Activated T-cell treated with anti-CD3 and anti-CD28 coated beads for 4 hours (primary cell): ENCODE results near the gene AGA.

Experiments used
- DNase-seq: peaks from one replicate; pipeline ENCODE4 v3.0.0-alpha.2; 2020

The AGA gene

DNA sequence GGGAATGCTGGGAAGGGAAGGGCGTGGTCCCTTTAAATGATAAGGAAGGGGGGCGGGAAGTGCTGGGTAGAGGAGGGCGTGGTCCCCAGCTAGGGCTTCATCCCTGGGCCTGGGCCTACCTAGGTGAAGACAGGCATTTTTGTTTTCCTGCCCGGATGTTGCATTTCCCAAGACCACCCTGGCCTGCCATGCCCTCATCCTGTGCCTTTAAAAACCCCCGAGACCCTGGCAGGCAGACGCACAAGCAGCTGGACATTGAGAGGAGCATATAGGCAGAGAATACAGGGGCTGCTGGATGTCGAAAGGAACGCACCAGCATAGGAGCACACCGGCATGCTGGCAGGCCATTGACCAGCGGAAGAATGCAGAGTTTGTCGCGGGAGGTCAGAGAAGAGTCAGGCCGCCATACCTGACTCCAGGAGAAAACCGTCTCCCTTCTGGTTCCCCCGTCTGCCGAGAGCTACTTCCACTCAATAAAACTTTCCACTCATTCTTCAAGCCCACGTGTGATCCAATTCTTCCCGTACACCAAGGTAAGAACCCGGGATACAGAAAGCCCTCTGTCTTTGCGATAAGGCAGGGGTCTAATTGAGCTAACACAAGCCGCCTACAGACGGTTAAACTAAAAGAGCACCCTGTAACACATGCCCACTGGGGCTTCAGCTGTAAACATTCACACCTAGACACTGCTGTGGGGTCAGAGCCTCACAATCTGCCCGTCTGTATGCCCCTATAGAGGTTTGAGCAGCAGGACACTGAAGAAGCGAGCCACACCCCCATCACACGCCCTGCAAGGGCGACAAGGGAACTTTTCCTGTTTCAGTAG, 2.9 kb upstream of the AGA start:
- DNase-seq: no peak

DNA sequence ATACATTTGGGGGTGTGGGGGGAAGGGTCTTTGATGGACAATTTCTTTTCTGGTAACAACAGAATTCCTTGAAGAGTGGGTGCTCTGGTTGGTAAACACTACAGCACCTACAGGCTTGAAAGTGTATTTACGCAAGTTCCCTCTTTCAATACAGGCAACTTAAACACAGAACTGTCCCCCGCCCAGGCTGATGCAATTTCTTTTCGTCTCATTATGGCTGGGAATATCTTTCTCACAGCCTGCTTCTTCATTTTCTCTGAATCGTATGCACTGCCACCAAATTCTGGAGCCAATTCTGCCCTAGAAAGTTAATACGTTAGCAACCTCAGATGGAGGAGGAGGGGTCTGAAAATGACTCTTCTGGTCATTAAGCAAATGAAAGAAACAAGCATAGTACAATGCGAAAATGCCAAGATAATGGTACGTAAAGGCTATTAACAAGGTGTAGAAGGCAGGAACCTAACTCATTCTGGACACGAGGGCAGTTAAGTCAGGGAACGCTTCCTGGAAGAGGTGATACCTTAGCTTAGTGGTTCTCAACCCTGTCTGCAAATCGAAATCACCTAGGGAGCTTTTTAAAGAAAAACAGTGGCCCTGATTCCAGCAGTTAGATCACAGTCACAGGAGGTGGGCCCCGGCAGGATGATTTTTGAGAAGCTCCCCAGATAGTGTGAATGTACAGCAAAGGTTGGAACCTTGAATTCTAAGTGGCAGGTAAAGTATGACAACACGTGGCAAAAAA, 1.0 kb downstream of the AGA start:
- no peak for DNase-seq

DNA sequence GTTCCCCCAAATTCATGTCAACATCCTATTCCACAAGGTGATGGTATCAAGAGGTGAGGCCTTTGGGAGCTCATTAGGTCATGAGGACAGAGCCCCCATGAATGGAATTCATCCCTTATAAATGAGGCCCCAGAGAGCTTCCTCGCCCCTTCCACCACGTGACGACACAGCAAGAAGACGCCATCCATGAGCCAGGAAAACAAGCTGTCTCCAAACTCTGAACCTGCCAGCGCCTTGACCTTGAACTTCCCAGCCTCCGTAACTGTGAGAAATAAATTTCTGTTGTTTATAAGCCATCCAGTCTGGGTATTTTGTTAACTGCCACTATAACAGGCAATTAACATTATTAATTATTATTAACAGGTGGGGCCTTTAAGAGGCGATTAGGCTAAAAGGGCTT, 5.8 kb downstream of the AGA start:
- DNase-seq: no peak

DNA sequence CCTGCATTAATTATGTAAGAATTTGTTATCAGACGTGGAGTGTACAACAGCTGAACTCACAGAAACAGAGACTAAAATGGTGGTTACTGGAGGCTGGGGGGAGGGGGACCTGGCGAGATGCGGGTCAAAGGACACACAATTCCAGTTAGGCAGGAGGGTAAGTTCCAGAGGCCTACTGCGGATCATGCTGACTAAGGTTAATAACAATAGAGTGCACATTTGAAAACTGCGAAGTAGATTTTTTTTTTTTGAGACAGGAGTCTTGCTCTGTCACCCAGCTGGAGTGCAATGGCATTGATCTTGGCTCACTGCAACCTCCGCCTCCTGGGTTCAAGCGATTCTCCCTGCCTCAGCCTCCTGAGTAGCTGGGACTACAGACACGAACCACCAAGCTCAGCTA, 7.6 kb downstream of the AGA start:
- DNase-seq: no peak

DNA sequence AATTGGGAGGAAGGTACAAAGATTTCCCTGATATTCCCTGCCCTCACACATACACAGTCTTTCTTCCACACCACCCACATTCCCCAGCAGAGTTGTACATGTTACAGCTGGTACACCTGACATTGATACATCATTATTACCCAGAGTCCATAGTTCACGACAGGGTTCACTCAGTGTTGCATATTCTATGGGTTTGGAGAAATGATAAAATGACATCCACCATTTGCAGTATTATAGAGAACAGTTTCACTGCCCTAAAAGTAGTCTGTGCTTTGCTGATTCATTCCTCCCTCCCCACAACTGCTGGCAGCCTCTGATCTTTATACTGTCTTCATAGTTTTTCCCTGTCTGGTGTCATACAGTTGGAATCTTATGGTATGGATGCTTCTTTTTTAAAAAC, 15.0 kb downstream of the AGA start:
- no peak for DNase-seq

DNA sequence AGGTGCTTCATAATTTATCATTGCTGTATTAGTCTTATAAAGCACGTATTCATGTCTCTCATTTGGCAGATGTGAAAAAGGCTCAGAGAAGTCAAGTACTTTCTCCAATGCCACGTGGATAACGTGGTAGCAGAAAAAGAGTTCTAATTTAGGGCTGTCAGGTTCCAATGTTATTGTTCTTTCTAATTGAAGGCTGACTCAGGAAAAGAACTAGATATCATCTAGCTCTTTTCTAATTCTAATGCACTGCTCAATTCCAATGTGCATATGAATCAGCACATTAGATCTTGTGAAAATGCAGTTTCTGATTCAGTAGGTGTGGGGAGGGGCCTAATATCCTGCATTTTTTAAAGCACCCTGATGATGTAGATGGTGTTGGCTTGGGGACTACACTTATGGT, 22.8 kb downstream of the AGA start:
- no peak for DNase-seq

DNA sequence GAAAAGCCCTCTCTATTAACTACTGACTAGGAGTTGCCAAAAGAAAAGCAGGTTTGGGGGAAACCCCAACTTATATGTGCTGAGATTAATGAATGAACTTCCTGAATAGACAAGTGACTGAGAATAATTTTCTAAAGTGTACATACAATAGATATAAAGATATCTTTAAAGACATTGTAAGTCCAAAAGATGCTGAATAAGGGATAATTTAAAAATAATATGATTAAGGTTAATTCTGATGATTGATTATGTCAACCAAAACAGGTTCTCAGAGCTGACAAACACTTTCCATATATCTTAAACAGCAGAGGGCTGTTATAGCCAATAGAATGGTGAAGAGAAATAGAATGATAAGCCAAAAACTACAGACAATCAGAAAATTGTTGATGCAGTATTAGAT, 28.6 kb downstream of the AGA start:
- DNase-seq: no peak

DNA sequence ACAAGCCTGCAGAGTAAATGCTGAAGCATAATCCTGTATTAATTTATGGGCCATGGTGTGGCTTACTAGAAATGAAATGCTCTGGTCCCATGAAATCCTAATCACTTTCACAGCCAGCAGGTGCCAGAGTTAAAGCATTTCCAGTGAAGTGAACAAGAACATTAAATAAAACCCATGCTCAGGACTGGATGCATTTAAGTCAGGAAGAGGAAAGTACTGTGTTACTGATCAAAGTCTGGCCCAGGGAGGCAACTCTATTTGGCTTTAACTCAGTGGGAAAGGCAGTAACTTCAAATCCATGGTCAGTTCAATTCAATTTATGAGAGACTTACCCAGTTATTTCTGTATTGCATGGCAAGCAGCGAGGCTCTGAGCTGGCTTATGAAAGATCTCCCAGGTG, 29.2 kb downstream of the AGA start:
- no peak for DNase-seq

DNA sequence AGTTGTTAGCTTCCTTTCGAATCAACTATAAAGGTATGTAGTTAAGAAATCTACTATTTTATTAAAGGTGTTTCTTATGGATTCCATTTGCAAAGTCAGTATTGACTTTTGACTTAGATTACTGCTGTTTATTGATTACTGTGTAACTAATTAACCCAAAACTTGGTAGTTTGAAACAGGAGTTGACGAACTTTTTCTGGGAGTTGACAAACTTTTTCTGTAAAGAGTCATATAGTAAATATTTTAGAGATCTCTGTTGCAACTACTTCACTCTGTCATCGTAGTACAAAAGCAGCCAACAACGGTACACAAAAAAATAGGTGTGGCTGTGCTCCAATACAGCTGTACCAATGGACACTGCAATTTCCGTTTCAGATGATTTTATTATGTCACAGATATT, 30.2 kb downstream of the AGA start:
- no peak for DNase-seq

DNA sequence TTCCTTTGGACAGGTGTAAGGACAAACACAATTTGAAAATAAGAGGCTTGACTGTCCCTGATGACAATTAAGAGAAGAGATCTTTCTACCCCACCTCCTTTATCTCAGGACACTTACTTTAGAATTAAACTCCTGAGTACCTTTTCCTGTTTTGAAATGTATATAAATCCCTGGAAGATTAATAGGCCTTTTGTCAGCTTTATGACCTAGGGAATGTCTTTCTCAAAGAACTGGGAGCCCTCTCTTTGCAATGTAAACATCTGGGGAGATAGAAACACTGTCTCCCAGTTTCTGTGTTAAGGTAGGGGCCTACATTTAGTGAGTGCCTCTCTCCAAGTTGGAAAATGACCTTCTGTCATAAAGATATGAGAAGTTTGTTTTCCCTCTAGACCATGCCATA, 31.7 kb downstream of the AGA start:
- no peak for DNase-seq

DNA sequence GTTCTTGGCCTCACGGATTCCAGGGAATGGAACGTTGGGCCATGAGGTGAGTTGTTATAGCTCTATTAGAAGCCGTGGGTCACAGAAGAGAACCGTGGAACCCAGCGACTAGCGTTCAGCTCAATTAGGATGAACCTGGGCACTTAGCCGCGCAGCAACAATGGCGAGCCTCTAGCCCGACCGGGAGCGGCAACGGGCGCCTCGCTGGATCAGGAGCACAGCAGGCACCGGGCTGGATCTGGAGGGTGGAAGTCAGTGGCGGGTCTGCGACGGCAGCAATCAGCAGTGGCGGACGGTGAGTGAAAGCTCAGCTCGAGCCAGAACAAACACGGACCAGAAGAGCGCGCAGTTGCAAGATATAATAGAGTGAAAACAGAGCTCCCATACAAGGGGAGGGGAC, 34.2 kb downstream of the AGA start:
- no peak for DNase-seq

DNA sequence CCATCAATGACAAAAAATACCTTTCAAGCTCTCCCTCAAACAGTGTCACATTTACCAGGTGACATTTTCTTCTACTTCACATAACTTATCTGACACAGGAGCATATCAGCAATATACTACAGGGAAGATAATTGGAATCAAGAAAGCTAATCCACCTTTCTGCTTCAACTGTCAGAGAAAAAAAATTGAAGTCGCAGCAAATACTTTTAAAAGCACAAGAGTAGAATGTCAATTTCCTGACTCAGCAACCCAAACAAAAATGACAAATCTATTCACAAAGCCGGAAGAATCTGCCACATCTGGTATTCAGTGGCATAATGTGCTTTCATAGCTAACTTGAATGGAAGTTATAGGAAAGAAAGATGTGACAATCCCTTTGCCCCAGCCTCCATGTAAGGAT, 36.7 kb downstream of the AGA start:
- DNase-seq: no peak

DNA sequence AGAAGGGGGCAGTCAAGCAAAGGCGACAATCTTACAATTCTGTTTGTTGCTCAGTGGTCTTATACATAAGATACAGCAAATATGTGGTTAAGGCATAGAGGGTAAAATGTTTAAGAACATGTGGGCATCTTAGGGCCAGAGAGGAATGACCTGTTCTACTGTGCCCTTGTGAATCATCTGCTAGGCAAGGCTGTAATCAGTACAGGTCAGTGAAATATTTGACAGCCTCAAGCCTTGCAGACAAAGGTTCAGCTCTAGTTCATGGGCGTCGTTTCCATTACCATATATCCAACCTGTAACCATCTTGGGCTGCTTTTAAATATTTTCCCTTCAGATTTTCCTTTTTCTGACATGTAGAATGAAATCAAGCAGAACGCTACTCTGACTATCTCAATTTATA, 37.3 kb downstream of the AGA start:
- no peak for DNase-seq

DNA sequence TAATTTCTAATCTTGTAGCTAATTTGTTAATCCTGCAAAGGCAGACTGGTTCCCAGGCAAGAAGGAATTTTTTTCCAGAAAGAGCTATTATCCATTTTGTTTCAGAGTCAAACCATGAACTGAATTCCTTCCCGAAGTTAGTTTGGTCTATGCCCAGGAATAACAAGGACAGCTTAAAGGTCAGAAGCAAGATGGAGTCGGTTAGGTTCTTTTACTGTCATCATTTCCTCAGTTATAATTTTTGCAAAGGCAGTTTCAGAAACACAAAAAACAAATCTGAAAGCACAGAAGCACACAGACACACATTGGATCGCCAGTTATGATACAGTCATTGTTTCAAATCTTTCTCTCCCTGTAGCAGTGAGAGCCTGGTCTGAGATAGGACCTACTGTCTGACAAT, 37.9 kb downstream of the AGA start:
- DNase-seq: no peak

DNA sequence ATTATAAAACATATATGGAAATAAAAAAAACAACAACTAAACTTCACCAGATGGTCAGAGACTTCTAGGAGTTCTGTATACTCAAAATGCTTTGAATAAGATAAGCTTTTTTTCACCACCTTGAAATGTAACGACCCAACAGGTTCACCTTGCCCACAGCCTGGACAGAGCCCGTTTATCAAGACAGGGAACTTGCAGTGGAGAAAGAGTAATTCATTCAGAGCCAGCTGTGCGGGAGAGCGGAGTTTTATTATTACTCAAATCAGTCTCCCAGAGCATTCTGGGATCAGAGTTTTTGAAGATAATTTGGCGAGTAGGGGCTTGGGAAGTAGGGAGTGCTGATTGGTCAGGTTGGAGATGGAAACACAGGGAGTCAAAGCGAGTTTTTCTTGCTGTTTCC, 38.5 kb downstream of the AGA start:
- DNase-seq: no peak

DNA sequence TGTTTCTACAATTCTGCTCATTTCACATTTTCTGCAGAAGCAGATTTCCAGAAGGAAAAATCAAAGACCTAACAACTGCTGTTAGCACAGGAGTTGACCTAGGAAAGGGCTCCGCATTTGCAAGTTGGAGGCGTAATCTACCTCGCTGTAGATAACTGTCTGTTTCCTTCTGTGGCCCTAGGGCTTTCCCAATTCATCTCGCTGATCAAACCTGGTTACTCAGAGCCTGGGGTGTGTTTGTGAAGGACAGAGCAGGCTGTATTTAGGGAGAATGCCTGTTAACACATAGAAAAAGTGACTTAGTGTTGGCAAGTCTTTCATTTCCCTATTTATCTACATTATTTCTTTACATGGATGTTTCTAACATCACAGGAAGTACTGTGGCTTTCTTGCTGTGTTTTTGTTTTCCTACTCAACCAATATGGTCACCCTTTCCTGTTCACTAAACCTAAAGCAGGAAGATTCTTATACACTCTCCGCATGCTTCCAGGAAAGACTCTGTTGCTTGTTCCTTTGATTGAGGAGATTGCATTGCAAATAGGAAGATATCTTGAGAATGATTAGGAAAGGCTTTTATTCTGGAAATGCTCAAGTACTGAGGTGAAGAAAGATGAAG, 40.5 kb downstream of the AGA start:
- no peak for DNase-seq

DNA sequence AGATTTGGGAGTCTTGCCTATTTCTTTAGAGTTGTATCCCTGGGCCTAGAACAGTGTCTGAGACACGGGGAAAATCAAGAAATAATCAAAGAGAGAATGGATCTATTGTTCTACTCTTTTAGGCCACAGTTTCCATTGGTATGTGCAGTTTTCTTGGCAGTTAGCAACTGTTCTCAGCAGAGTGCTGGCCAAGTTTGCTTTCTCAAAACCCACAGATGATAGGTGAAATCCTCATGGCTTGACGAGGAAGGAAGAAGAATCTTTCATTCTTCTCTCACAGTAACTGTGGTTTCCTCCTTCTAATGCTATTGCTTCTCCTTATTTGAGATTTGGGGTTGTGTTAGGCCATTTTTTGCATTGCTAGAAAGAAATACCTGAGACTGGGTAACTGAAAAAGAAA, 42.2 kb downstream of the AGA start:
- no peak for DNase-seq

DNA sequence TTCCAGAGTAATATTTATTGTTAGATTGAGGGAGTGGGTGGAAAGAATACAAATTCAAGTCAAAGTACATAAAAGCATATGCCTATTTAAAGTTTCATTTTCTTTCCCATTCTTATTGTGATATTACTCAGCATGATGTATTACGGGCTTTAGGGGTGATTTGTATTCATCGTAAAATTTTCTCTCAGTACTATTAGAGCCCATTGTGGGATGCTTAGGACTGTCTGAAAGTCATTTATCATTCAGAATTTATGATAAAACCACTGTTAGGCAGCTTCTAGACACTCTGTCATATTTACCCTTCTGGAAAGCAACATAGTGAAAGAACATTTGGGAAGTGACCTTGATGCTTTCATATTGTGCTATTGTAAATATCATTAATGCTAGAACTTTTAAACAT, 45.9 kb downstream of the AGA start:
- no peak for DNase-seq

DNA sequence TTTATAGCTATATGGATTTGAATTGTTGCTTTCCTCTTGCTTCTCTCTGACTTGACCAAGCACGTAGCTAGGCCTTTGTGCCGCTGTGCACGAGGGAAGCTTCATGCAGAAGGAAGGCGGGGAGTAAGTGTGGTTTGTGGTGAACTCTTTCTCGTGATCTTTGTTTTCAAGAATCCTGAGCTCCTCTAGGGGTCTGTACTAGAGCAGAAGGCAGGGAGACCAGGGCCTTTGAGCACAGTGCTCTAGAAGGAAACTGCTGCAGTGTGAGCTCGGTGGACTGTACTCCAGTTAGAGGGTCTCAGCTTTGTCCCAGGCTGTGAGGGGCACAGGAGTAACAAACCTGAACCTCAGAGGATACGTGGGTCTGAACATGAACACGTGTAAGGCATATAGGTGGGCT, 49.0 kb downstream of the AGA start:
- no peak for DNase-seq

DNA sequence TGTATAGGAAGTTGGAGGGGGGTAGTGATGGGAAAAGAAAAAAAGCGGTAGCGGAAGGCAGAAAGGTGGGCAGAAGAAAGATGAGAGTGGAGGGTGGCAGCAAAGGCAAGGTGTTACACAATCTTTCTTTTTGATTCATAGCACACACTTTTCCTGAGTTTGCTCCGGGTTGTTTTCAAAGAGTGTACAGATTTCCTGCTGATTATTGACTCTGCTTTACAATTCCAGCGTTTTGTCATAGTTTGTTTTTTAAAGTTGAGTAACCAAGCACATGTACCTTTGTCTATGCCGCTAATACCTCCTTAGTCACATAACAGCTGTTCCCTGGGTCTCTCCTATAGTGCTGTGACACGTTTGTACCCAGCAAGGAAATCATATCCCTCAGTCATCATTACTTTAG, 50.3 kb downstream of the AGA start:
- no peak for DNase-seq

DNA sequence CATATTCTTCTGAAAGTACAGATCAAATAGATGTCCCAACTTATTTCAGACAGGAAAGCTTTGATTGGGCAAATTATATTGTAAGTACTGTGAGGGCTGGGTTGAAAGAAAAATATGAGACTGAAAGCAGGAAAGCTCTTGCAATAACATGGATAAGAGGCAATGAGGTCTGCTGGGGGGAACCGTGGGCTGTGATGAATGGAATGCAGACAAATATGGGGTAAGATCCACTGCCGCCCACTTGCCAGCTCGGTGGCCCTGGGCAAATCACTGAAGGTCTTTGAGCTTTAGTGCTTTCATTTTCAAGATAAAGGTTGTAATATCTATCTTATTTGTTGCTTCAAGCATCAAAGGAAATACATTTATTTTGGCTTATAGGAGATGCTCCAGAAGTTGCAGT, 51.0 kb downstream of the AGA start:
- DNase-seq: no peak

DNA sequence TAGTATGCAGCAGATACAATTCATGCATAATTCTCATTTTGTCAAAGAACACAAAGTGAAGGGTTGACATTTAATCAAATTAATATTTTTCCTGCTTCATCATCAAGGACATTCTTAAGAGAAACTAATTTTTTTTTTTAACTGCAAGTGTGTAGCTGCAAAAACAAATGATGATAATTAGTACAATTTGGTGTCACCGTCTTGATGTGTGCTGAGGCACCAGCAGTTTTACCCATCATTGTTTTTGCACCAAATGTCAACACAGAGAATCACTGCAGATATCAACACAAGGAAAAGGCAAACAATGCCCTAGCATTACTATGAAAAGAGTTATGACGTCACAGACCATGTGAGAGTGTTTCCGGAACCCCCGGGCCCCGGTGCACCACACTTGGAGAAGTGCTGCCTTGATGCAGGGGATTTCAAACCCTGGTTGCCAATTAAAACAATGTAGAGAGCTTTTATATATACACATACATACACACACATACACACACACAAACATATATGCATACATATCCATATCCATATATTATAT, 55.9 kb downstream of the AGA start:
- no peak for DNase-seq

DNA sequence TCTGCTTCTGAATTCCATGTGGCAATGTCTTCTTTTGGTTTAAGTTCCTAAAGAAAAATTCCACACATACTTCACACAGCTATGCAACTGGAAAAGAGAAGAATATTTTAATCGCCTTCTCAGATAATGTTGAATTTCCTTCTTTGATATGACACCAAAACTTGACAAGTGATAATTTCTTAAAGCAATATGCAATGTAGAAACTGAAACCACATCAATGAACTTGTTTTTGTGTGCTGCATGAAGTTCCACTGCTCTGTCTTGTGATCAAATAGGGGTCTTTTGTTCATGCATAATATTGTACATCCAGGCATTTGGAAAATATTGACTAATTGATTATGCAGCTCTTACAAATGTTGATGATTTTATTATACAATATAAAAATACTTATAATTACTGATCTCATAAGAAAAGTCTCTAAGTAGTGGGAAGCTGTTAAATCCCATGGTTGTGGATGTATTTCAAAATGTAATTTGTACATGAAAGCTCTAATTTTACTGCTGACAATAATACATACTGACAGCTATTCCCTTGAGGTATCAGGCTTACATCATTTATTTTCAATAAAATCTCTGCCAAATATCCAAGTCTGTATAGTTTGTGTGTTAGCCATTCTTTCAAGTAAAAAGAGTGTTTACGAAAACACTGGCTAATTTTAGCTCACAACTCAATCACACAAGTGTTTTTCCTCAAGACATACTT, 56.5 kb downstream of the AGA start:
- DNase-seq: no peak
